NCI-H82 (cell line): ENCODE data around the gene SLC6A12.
"Not testable (repeated sequence)": the region's sequence is repeated elsewhere in the genome, so short reads cannot be mapped to it uniquely, and the experiment has no call there.

Source experiments
- DNase-seq: peaks from one replicate; lab custom pipeline; 2025; lab: John Stamatoyannopoulos, UW

Gene SLC6A12

DNA sequence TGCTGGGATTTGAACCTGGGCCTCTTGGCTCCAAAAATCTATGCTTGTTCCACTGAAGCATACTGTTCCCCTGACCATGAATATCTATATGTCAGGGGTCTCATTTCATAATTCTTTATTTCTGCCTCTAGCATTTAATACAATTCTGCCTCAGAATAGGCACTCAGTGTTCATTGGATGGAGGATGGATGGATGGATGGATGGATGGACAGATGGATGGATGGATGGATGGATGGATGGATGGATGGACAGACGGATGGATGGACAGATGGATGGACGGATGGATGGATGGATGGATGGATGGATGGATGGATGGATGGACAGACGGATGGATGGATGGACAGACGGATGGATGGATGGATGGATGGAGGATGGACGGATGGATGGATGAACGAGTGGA, 3.1 kb upstream of the SLC6A12 start:
- DNase-seq: not testable (repeated sequence)

DNA sequence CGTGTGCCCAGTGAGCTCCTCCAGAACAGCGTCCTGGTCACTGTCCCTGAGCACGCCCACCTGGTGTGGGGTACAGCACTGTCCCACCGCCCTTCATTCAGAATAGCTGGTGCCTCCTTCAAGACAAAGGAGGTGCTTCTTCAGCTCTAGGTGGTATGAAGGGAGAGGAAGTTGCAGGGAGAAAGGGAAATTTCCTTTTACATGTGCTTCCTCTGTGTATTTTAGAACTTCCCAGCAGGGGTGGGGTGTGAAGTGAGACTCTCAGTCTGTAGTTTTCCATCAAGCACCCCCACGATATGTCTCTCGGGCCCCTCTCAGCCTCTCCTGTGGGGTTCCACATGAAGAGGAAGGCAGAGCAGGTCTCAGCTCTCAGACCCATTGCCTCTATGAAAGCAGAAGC, 1.2 kb upstream of the SLC6A12 start:
- DNase-seq: no peak

DNA sequence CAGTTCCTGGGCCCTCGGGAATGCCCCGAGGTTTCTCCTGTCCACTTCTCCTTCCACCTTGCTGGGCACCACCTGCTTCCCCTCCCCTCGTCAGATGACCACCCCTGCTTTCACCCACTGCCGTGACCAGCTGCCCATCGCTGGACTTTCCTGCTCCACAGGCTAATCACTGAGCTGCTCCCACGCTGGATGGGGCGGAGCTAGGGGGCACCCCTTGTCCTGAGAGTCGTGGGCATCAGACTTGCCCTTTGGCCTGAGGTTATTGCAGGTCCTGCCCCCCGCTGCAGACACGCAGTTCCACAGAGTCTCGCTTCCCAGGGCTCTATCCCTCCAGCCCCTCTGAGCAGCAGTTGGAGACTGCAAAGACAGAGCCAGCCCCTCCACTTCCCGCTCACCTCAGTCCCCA, 427 bp downstream of the SLC6A12 start:
- DNase-seq: no peak

DNA sequence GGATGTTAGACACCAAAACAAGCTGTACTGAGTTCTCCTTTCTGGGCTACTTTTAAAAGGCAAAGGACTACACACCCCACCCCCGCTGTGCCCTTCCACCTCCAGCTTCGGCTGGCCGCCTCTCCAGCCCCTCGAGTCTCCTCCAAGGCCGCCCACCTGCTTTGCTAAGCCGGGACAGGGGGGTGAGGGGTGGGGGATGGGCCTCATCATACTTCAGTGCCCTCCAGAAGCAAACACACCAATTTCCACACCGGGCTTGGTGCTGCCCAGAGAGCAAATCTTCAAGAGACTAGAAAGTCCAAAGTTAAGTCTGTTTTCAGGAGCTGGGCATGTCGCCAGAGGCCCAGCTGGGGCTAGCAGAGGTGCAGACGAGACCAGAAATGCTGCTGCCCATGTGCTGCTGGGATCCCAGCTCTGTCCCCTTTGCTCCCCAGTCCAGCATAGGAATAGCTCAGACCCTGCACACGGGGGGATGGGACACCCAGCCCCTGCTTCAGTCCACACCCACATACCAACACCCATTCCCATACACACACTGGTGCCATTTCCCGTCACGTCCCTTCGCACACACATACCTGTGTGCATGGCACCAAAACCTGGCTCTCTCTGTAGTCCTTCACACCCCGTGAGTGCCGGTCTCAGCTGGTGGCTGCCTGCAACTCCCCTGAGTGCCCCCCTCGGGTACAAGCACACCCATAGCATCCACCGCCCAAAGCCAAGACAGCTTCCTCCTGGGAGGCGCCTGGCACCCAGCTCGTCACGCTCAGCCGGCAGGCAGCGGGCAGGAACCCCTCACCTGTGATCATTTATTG, 1.0 kb downstream of the SLC6A12 start:
- no peak for DNase-seq

DNA sequence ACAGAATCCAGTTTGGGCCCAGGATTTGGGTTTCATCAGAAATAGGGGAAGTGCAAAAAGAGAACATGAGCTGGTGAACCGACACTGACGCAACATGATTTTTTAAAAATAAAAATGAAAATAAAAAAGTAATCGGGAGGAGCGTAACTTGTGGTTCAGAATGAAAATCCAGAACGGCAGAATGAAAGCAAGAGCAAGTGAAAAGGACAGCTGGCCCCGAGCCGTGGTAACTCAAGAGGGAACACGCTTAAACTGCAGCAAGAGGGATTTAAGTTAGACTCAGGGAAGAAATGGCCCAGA, 1.6 kb downstream of the SLC6A12 start:
- DNase-seq: no peak

DNA sequence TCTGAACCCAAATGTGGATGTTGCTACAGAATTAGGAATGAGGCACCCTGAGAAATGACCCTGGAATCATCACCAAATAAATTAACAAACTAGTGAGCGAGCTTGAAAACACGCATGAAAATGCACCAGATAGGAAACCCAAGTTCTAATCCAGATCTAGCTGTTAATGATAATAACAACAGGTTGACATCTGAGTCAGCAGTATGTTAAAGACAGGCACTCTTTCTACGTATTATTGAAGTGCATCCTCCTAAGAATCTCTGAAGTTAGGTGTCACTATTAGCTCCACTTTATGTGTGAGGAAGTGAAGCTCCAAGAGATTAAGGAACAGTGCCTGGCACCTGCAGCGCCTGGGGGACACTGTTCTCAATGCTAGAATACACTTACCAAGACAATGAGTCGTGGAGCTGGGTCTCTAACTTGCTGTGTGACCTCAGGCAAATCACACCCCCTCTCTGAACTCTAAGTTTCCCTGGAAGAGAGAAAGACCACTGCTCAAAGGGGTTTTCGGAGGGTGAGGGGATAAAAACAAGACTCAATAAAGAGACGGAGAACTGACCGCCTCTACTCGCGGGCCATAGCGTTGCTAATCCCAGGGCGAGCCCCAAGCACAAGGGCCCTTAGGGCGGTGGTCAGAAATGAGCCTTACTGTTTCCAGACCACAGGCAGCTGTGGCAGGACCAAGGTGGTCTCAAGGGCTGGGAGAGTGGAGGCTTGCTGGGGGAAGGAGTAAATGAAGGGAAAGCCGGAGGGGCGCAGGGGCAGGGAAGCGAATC, 2.1 kb downstream of the SLC6A12 start:
- no peak for DNase-seq

DNA sequence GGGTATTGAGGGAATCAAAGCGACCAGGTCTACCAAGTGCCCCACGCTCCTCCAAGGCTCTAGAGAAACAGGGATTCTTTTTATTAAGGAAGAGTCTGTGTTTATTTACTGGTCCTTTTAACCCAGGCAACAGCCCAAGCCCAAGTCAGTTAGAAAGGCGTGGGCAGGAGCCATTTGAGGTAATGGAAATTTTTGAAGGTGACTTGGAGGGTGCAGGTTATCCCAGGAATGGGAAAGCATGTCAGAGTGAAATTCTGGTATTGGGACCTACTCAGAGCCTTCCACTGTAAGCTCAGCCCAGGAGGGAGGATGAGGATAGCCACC, 2.9 kb downstream of the SLC6A12 start:
- no peak for DNase-seq

DNA sequence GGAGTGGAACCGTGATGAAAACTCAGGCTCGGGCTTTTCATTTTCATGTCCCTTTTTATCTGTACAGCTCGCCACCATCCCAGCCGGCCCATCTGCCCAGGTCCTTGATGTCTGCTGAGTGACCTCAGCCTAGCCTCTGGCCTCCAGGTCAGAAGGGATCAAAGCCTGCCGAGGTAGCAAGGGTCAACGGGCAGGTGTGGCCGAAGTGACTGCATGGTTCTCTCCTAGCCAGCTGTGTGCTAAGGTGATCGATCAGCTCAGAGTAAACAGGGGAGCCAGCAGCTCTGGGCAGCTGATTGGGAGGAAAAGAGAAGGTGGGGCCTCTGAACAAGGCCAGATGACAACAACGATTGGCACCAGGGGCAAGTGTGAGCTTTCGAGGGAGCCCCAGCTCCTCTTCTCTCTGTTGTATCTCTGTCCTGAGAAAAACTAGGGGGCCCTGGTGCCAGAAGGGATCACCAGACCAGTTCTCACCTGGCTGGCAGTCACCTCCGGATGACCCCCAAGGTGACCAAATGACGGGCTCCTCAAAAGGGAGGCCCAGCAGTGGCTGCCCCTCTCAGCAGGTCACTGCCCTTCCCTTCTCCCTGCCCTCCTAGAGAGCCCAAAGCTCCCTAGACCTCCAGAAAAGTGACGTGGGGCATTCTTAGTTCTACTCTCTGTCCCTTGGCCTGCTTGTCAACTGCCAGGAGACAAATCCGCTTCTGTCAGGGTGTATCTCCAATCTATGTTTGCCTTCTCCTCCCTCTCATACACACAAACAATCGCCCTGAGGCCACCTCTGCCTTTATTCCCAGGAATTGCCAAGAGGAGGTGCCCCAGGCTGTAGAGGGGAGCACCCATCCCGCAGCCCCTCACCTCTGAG, 3.4 kb downstream of the SLC6A12 start:
- no peak for DNase-seq

DNA sequence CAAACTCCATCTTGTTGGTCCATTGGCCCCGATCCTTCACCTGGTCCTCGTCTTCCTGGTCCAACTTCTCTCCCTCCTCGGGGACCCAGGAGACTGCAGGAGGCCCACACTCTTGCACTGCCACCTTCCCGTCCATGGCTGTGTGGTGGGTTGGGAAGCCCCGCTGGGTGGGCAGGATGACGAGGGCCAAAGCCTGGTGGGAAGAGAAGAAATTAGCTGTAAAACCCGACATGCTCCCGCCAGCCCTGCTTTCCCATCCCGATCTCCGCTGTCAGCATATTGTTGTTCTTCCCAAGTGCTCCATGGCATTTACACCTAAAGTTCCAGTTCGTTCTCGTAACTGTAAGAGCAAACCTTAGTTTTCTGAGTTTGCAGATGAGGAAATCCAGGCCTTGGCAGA, 4.1 kb downstream of the SLC6A12 start:
- no peak for DNase-seq

DNA sequence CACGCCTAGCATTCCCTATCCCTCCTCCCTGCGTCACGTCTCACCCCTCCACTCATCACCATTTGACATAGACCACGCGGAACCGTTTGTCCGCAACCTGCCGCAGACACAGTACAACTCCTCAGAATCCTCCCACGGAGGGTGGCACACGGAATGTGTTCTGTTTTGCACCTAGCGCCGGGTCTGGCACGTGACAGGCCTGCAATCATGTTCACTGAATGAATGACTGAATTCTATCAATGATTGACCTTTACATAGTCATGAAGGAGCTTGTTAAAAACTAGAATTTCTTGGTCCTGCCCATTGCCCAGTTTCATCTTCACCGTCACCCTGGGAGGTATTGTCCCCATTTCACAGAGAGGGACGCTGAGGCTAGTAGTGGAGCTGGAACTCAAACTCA, 4.7 kb downstream of the SLC6A12 start:
- no peak for DNase-seq

DNA sequence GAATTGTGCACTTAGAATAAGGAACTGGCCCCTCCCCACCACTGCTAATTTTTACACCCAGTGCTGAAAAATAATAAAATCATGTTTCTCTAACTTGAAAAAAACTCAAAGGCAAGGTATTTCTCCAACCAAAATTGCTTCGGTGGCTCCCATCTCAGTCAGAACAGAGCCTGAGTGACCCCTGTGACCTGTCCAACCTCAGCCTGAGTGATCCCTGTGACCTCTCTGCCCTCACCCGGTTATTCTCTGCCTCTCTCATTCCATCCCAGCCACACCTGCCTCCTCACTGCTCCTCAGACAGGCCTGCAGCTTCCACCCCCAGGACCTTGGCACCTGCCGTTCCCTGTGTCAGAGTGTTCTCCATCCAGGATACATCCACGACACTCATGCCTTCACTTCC, 5.1 kb downstream of the SLC6A12 start:
- no peak for DNase-seq

DNA sequence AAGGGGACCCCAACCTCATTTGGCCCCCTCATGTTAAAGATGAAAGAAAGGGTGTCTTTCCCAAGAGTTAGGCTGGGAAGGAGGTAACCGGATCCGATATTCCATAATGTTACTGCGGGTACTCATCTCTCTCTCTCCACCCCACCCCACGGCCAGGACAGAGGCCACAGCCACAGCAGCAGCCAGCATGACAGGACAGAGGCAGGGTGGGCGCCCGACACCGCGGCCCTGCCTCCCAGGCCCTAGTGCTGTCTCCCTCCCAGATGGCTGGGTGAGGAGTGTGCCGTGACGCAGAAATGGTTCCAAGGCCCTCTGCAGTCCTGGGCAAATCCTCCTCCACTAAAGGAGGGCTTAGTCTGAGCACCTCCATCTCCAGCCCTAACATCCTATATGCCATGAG, 6.2 kb downstream of the SLC6A12 start:
- DNase-seq: no peak

DNA sequence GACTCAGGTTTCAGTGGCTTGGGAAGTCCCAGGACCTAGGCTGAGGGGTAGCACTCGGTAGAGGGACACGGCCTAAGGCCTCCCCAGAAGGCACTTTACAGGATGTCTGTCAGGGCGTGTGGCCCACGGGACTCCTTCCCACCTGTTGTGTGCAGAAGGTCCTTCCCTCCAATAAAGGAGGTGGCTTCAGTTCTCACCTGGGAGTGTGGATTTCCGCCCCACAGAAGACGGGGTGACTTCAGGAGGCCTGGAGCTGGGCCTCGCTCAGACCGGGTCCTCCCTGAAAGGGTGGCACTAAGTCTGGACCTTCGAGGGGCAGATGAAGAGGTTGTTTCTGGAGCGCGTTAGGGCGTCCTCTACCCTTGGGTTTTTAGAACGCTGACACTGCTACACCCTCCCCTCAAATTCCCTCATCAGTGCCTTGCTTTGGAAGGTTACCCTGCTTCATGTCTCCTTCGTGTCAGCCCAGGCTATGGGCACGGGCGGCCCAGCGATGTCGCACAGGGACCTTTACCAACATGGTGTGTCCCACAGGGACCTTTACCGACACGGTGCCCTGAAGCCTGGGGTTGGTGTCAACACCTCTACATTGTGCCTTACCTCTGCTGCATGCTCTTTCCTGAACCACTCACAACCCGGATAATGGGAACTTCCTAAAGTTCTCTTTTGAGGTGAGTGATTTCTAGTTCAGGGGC, 7.1 kb downstream of the SLC6A12 start:
- DNase-seq: no peak

DNA sequence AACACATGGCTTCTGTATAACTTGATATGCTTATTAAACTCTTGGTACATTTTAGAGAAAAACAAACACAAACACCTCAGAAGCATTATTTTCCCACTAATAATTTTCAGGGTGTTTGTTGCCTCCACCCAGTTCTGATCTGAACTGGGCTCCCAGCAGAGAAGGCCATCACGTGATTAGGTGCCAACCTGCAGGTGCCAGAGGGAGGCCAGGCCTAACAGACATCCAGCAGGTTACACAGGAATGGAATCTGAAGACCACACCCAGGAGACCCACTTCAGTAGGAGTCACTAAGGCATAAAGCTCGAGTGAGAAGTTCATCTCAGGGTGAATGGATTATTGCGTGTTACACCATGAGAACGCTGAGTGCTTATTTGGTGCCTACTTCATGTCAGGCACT, 8.9 kb downstream of the SLC6A12 start:
- no peak for DNase-seq

DNA sequence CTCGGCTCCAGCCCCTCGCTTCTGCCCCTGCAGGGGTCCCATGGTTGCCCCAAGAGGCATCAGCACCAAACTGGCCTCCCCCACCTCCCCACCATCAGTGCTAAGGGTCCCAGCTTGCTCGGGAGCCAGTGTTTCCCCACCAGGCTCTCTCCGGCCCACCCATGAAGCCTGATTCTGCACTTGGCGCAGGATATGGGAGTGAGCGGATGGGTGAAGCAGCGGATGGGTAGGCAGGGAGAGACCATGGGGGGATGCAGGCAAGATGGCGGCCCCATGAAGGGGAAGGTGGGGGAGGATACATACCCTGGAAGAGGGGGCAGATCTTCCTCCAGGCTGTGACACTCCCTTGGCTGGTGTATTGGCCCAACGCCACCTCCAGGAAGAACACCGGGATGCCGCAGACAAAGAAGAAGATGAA, 9.7 kb downstream of the SLC6A12 start:
- DNase-seq: no peak

DNA sequence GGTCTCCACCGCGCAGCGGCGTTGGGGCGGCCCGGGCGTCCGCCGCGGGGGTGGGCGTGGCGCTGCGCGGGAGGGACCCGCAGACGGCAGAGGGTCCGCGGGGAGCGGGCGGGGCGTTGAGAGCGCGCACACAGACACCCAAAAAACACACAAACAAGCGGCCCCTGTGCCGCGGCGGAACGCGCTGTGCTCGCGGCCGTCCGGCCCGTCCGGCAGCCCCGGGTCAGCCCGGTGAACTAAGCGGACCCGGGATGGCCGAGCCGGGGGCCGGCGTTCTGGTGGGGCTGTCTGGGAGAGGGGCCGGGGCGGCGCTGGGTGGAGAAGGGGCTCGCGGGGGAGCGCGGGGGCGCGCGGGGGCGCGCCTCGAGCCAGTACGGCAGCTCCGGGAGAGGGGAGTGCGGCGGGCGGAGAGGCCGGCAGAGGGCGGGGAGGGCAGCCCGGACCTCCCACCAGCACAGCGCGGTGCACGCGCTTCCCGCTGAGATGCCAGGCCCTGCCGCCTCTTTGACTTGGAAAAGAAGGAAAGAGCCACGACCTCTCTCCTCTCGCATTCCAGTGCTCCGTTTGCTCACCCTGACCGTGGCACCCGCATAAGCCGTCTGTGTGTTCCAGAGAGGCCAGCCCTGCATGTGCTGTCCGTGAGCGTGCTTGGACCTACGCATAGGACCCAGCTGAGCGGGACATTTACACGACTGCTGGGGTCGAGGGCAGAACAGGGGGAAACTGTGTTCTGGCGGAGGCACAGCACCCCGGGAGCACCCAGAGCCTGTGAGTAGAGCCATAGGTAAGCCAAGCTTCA, 10.3 kb downstream of the SLC6A12 start:
- DNase-seq: peak; percentile 35

DNA sequence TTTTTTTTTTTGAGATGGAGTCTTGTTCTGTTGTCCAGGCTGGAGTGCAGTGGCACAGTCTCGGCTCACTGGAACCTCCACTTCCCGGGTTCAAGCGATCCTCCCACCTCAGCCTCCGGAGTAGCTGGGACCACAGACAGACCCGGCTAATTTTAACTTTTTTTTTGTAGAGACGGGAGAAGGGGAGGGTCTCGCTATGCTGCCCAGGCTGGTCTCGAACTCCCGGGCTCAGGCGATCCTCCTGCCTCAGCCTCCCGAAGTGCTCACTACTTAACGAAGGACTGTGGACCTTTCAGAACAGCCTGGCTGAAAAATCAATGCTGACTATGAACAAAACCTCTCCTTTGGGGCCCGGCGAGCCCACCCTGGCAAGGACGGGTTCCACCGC, 10.9 kb downstream of the SLC6A12 start:
- no peak for DNase-seq

DNA sequence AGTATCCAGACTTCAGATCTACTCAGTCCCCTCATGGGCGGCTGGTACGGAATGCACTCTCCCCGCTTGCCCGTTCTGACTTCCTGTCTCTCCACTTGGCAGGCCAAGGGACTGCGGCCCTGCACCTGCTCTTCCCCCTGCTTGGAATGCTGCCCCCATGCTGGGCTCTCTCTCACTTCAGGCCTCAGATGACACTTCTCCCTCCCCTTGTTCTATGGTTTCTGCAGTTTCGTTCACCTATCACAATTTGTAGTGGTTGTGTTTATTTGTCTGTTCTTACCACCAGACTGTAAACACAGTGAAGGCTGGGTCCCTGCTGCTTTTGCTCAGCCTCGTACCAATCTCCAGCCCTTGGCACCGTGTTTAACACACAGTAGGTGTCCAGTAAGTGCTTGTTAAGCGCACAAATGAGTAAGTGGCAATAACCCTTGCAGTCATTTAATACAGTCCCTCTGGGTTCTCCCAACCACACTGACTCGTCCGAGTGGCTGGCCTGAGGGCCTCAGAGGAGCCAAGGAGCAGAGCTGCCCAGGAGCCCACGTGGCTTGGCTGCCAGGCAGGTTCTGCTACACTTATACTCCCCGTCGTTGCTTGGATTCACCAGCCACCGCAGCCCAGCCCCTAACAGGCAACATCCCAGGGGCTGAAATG, 11.8 kb downstream of the SLC6A12 start:
- no peak for DNase-seq

DNA sequence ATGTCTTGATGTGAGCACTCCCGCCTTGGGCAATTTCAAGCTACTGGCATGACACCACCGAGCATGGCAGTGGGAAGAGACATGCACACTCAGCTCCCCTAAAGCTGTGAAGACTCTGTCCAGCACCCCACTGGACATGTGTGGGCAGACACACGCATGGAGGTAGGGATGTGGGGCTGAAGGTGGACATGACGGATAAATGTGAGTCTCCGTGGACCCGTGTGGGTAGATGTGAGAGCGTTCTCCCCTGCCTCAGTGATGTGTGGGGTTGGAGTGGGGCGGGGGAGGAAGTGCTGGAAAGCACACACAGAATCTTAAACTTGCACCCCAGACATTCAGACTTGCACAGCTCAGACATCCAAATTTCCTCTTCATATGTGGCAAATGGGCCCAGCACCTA, 12.6 kb downstream of the SLC6A12 start:
- no peak for DNase-seq

DNA sequence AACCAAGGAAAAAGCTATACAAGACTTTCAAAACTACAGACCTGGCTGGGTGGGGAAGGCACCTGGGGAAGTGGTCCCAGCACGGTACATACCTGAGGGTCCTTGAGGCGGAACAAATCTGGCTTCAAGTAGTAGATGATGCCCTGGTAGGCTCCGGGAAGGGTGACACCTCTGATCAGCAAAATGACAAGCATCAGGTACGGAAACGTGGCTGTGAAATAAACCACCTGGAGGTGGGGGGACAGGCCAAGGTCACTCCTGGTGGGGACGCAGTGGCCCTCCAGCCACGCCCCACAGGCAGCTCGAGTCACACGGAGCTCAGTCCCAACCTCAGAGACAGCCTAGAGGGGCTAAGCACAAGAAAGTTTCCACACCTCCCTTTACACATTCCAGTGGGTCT, 15.3 kb downstream of the SLC6A12 start:
- no peak for DNase-seq
